Measurements from ENCODE around the gene MSMP. TPM values are rescaled to one million over a fixed set of nuclear protein-coding genes. Genes with fewer than 3 reads are reported as not detected.
A peak's percentile ranks its signal among the peaks of the same experiment; 100 is the strongest.

MSMP gene
- total RNA-seq, 1 donor from 2014 or later = not detected

DNA sequence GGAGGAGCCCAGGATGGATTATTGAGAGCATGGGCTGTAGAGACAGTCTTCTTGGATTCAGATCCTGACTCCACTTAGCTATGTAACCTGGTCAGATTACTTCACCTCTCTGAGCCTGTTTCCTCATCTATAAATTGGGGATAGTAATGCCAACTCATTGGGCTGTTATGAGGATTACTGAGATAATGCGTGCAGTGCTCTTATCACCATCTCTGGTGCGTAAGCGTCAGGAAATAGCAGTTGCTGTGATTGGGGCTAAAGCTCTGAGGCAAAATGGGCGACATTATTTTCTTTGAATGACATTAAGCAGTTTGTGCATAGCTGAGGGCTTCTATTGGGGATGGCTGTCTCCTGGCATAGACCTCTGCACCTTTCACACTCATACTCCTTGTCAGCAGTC lies 995 bp upstream of the MSMP start:
- H3K36me3 ChIP-seq (ENCODE audit: control insufficient read depth, insufficient read depth, low read length) = peaks cover 19% of the 10 kb centered on the region
- FAIRE-seq (no peak), DNase-seq (ENCODE audit: low read depth) (no peak)

DNA sequence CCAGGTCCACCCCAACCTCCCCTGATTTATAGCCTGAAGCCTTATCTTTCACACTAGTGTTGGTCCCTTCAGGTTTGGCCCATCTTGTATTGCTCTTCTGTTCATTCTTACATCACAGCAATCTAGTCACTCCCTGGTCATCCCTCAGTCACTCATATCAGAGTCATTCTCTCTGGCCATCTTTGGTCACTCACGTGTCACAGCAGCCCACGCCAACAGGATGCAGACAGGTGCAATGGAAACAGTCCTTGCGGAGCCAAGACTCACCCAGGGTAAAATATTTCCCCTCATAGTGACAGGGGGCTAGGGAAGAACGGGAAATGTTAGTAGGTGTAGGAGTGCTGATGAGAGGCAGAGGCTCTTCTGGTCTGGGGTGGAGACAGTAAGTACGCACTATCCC lies 610 bp downstream of the MSMP start:
- DNase-seq (ENCODE audit: low read depth) = no peak
- TF ChIP-seq, protein P1, sequence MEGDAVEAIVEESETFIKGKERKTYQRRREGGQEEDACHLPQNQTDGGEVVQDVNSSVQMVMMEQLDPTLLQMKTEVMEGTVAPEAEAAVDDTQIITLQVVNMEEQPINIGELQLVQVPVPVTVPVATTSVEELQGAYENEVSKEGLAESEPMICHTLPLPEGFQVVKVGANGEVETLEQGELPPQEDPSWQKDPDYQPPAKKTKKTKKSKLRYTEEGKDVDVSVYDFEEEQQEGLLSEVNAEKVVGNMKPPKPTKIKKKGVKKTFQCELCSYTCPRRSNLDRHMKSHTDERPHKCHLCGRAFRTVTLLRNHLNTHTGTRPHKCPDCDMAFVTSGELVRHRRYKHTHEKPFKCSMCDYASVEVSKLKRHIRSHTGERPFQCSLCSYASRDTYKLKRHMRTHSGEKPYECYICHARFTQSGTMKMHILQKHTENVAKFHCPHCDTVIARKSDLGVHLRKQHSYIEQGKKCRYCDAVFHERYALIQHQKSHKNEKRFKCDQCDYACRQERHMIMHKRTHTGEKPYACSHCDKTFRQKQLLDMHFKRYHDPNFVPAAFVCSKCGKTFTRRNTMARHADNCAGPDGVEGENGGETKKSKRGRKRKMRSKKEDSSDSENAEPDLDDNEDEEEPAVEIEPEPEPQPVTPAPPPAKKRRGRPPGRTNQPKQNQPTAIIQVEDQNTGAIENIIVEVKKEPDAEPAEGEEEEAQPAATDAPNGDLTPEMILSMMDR (IDR thresholded peaks at IDR 0.05; ENCODE audit: insufficient read depth, low read length, severe bottlenecking) = no peak
- FAIRE-seq = no peak
- Histone ChIP-seq H3K27me3 (ENCODE audit: control insufficient read depth, insufficient read depth, low read length) (no peaks in the 10 kb centered on the region), H3K4me3 (ENCODE audit: low read depth, low read length) (no peak overlapping the region), H3K36me3 (ENCODE audit: control insufficient read depth, insufficient read depth, low read length) (peaks cover 19% of the 10 kb centered on the region)

More for the DNA sequence above, 995 bp upstream of the MSMP start:
- no peak overlapping the region for H3K4me3 ChIP-seq (ENCODE audit: low read depth, low read length)
- no peaks in the 10 kb centered on the region for H3K27me3 ChIP-seq (ENCODE audit: control insufficient read depth, insufficient read depth, low read length)
- TF ChIP-seq, protein P1 (IDR thresholded peaks at IDR 0.05; ENCODE audit: insufficient read depth, low read length, severe bottlenecking) = no peak

DNA sequence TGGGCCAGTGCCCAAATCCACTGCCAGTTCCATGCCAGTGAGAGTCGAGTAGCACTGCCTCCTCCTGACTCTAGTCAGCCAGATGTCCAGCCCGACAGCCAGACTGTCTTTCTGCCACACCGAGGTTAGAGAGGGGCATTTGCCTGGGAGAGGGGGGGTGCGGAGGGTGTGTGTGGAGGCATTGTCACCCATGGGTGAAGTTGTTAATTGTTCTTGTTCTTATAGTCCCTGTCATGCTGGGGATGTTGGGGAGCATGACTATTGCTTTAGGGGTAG lies 3.9 kb downstream of the MSMP start:
- FAIRE-seq = no peak
- Histone ChIP-seq H3K27me3 (ENCODE audit: control insufficient read depth, insufficient read depth, low read length) (no peaks in the 10 kb centered on the region), H3K4me3 (ENCODE audit: low read depth, low read length) (peak overlapping the region; percentile 73), H3K36me3 (ENCODE audit: control insufficient read depth, insufficient read depth, low read length) (peaks cover 19% of the 10 kb centered on the region)
- TF ChIP-seq, protein P1 (IDR thresholded peaks at IDR 0.05; ENCODE audit: insufficient read depth, low read length, severe bottlenecking) = no peak
- DNase-seq (ENCODE audit: low read depth) = no peak

DNA sequence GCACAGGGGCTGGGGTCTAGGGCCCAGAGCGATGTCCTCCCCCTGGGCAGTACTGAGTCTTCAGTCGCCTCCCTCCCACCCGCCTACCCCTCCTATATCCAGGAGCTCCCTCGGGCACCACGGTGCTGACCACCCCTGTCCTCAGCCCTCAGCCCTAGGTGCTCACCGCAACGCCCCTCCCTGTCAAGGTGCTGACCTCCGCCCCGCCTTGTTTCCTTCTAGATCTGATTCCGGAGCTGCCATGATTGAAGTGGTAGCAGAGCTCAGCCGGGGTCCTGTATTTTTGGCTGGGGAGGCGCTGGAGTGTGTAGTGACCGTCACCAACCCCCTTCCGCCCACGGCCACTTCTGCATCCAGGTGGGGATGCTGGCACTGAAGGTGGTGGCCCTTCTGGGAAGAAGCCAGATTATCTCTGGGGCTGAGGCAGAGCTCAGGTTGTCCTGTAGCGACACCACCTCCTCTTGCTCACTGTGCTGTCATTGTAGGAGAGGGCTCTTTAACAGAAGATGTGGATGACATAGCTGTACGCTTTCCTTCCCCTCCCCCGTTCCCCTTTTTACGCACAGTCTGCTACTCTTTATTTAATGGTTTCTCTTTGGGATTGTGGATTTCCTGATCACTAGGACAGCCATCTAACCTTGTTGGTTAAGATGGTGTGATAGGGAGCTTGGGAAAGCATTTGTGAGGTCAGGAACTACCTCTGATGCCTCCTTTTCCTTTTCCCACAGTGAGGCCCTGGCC lies 4.4 kb downstream of the MSMP start:
- Histone ChIP-seq H3K4me3 (ENCODE audit: low read depth, low read length) (peak overlapping the region; percentile 73), H3K27me3 (ENCODE audit: control insufficient read depth, insufficient read depth, low read length) (no peaks in the 10 kb centered on the region), H3K36me3 (ENCODE audit: control insufficient read depth, insufficient read depth, low read length) (peaks cover 21% of the 10 kb centered on the region)
- DNase-seq (ENCODE audit: low read depth) (peak; percentile 40), FAIRE-seq (no peak)
- TF ChIP-seq, protein P1 (IDR thresholded peaks at IDR 0.05; ENCODE audit: insufficient read depth, low read length, severe bottlenecking) = no peak

DNA sequence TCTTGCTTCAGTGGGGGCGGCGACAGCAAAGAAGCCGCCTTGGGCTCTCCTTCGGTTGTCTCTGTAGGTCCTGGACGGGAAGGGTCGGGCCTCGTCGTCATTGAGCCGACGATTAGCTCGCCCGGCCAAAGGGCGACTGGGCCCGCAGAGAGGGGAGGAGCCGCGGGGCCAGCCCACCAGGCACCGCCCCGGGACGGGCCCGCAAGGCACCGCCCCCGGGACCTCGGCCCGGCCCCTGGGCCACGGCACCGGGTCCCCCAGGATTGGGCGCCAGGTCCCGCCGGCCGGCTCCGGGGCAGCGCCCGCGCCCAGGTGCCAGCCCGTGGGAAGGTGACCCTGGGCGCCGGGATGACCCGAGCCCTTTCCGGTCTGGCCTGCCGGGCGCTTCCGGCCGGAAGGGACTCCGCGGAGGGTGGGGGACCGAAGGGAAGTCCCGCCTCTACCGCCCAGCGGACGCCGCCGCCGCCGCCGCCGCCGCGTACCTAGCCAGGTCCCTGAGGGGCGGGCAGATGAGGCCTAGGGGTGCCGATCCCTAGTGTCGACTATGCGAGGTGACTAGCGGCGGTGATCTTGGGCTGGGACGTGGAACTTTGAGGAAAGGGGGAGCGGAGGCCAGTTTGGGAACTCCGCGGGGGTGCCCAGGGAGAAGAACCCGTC lies 5.1 kb downstream of the MSMP start, which contains the start of the genes GBA2 and RGP1:
Gene GBA2, minus strand, starts transcription at position 371 of the 657 bp plus-strand sequence. CDS start 524 bp downstream, outside the sequence.
Gene RGP1, plus strand, starts transcription at position 430 of the 657 bp plus-strand sequence. CDS start 469 bp downstream, outside the sequence.
- peaks cover 25% of the 10 kb centered on the region for H3K36me3 ChIP-seq (ENCODE audit: control insufficient read depth, insufficient read depth, low read length)
- peak within 1 kb of the TSS; percentile 73 for H3K4me3 ChIP-seq (ENCODE audit: low read depth, low read length)
- TF ChIP-seq, protein P1 (IDR thresholded peaks at IDR 0.05; ENCODE audit: insufficient read depth, low read length, severe bottlenecking) = no peak
- no peaks in the 10 kb centered on the region for H3K27me3 ChIP-seq (ENCODE audit: control insufficient read depth, insufficient read depth, low read length)
- DNase-seq (ENCODE audit: low read depth) (peak; percentile 38), FAIRE-seq (no peak)

All from bronchial epithelial cell (primary cell).